IMR-90 (cell line): ENCODE data around the gene BCL2L1. TPM values are rescaled to one million over a fixed set of nuclear protein-coding genes. Genes with fewer than 3 reads are reported as not detected.
A peak's percentile ranks its signal among the peaks of the same experiment; 100 is the strongest.

Source experiments
- ATAC-seq: fragments of 200-7000 bp; cut with Tn5 transposase; 2 replicates; pipeline ENCODE4 v1.9.1; 2020; ENCODE audit warnings: low read depth, mild to moderate bottlenecking, moderate library complexity
- BruUV-seq: library from RNA; stranded (reverse); fragments of 400-500 nt; replicated peaks from 2 replicates; lab custom pipeline; 2021; lab: Mats Ljungman, UMichigan
- CTCF ChIA-PET: fragments of 300-600 bp; formaldehyde crosslinking; extraction: SDS; loops from one replicate; lab custom pipeline; 2021; ENCODE audit warnings: antibody characterized with exemption; lab: Yijun Ruan, JAX
- POLR2A ChIA-PET: fragments of 300-600 bp; sonication (Branson Sonifier 250); formaldehyde crosslinking; loops from one replicate; lab custom pipeline; 2022; ENCODE audit warnings: antibody characterized with exemption; ENCODE audit not compliant: unreplicated experiment; lab: Charles Lee
- DNase-seq: peaks from one replicate; pipeline ENCODE4 v3.0.0; 2013
- H2AFZ ChIP-seq: replicated peaks from 2 replicates; pipeline ENCODE3; 2013; ENCODE audit warnings: low read length, mild to moderate bottlenecking; ENCODE audit not compliant: poor library complexity
- H2AK5ac ChIP-seq: 2 replicates; pipeline ENCODE4 v1.6.1; 2013; ENCODE audit warnings: low read depth, low read length, inconsistent platforms
- H2AK9ac ChIP-seq: replicated peaks from 2 replicates; pipeline ENCODE3; 2013; ENCODE audit warnings: mild to moderate bottlenecking, low read depth, low read length, moderate library complexity; ENCODE audit not compliant: poor library complexity
- H2BK120ac ChIP-seq: 2 replicates; pipeline ENCODE4 v1.6.1; 2013; ENCODE audit warnings: low read depth, low read length, inconsistent platforms
- H2BK15ac ChIP-seq: 3 replicates; pipeline ENCODE4 v1.6.1; 2013; ENCODE audit warnings: low read depth, low read length, inconsistent platforms
- H2BK20ac ChIP-seq: 2 replicates; pipeline ENCODE4 v1.6.1; 2013; ENCODE audit warnings: low read depth, mild to moderate bottlenecking, inconsistent platforms, low read length, moderate library complexity
- H2BK5ac ChIP-seq: 2 replicates; pipeline ENCODE4 v1.6.1; 2013; ENCODE audit warnings: mild to moderate bottlenecking, low read depth, low read length, inconsistent platforms; ENCODE audit not compliant: poor library complexity, severe bottlenecking
- H3K14ac ChIP-seq: replicated peaks from 2 replicates; pipeline ENCODE4 v1.6.1; 2013; ENCODE audit warnings: low read depth, low read length, inconsistent platforms
- H3K18ac ChIP-seq: 2 replicates; pipeline ENCODE4 v1.6.1; 2013; ENCODE audit warnings: low read depth, low read length, control low read depth
- H3K23ac ChIP-seq: 2 replicates; pipeline ENCODE4 v1.6.1; 2013; ENCODE audit warnings: low read depth, low read length, inconsistent platforms
- H3K27ac ChIP-seq: 2 replicates; pipeline ENCODE4 v1.5.1; 2013; ENCODE audit warnings: mild to moderate bottlenecking, control low read depth, low read length; ENCODE audit not compliant: insufficient read depth
- H3K27me3 ChIP-seq: 2 replicates; pipeline ENCODE4 v1.6.1; 2013; ENCODE audit warnings: low read length; ENCODE audit not compliant: control insufficient read depth, insufficient read depth
- H3K36me3 ChIP-seq: 2 replicates; pipeline ENCODE4 v1.6.1; 2013; ENCODE audit warnings: low read length, mixed read lengths; ENCODE audit not compliant: control insufficient read depth, insufficient read depth
- H3K4ac ChIP-seq: 2 replicates; pipeline ENCODE4 v1.6.1; 2013; ENCODE audit warnings: low read depth, low read length, inconsistent platforms
- H3K4me1 ChIP-seq: 2 replicates; pipeline ENCODE4 v1.6.1; 2013; ENCODE audit warnings: low read length, mixed read lengths; ENCODE audit not compliant: control insufficient read depth, insufficient read depth
- H3K4me2 ChIP-seq: 2 replicates; pipeline ENCODE4 v1.6.1; 2013; ENCODE audit warnings: low read depth, mild to moderate bottlenecking, control low read depth, low read length, moderate library complexity
- H3K4me3 ChIP-seq: 2 replicates; pipeline ENCODE4 v1.5.1; 2013; ENCODE audit warnings: low read depth, mild to moderate bottlenecking, control low read depth, low read length, moderate library complexity; ENCODE audit not compliant: insufficient read depth
- H3K56ac ChIP-seq: 2 replicates; pipeline ENCODE4 v1.6.1; 2013; ENCODE audit warnings: low read length, inconsistent platforms; ENCODE audit not compliant: insufficient read depth; ENCODE audit errors: extremely low read depth
- H3K79me1 ChIP-seq, 2 experiments: 2 replicates each; pipeline ENCODE4 v1.6.1; 2013; ENCODE audit warnings: low read length in 2 of 2, inconsistent platforms in 1 of 2, low read depth in 1 of 2
- H3K9ac ChIP-seq: 2 replicates; pipeline ENCODE4 v1.6.1; 2013; ENCODE audit warnings: low read depth, low read length, control low read depth
- H3K9me1 ChIP-seq: 2 replicates; pipeline ENCODE4 v1.6.1; 2013; ENCODE audit warnings: low read length, inconsistent platforms; ENCODE audit not compliant: insufficient read depth
- H3K9me3 ChIP-seq: 2 replicates; pipeline ENCODE4 v1.6.1; 2013; ENCODE audit warnings: low read length; ENCODE audit not compliant: control insufficient read depth, insufficient read depth
- H4K20me1 ChIP-seq: 2 replicates; pipeline ENCODE4 v1.6.1; 2013; ENCODE audit warnings: low read length, inconsistent platforms; ENCODE audit not compliant: insufficient read depth
- H4K5ac ChIP-seq: 2 replicates; pipeline ENCODE4 v1.6.1; 2013; ENCODE audit warnings: mild to moderate bottlenecking, low read depth, low read length, control low read depth
- H4K8ac ChIP-seq, 2 experiments: 2 replicates each; pipeline ENCODE4 v1.6.1; 2013; ENCODE audit warnings: low read depth in 2 of 2, low read length in 2 of 2, control low read depth in 1 of 2, inconsistent platforms in 1 of 2
- H4K91ac ChIP-seq: 2 replicates; pipeline ENCODE4 v1.6.1; 2013; ENCODE audit warnings: low read depth, low read length, inconsistent platforms; ENCODE audit not compliant: insufficient read depth
- BHLHE40 ChIP-seq: fragments of 150-350 bp; IDR thresholded peaks from 2 replicates; pipeline ENCODE4 v1.6.1; 2016; ENCODE audit warnings: mild to moderate bottlenecking, low read depth, low read length
- CEBPB ChIP-seq: IDR thresholded peaks from 2 replicates; pipeline ENCODE4 v1.6.1; 2012; ENCODE audit warnings: low read depth, low read length, improper control_type of control experiment
- CHD1 ChIP-seq: IDR thresholded peaks from 2 replicates; pipeline ENCODE4 v1.6.1; 2012; ENCODE audit warnings: low read depth, low read length, improper control_type of control experiment
- FOS ChIP-seq: fragments of 150-350 bp; IDR thresholded peaks from 2 replicates; pipeline ENCODE4 v1.6.1; 2016; ENCODE audit warnings: low read depth, low read length
- MAFK ChIP-seq: IDR thresholded peaks from 2 replicates; pipeline ENCODE4 v1.6.1; 2012; ENCODE audit warnings: low read depth, low read length, improper control_type of control experiment
- MAZ ChIP-seq: IDR thresholded peaks from 2 replicates; pipeline ENCODE4 v1.6.1; 2012; ENCODE audit warnings: low read depth, mild to moderate bottlenecking, low read length, improper control_type of control experiment, moderate library complexity, borderline replicate concordance
- MXI1 ChIP-seq: IDR thresholded peaks from 2 replicates; pipeline ENCODE4 v1.6.1; 2012; ENCODE audit warnings: low read depth, mild to moderate bottlenecking, low read length, moderate library complexity, borderline replicate concordance
- NFE2L2 ChIP-seq: fragments of 150-350 bp; IDR thresholded peaks from 2 replicates; pipeline ENCODE4 v1.6.1; 2016; ENCODE audit warnings: low read depth, mild to moderate bottlenecking, low read length
- POLR2A ChIP-seq: IDR thresholded peaks from 2 replicates; pipeline ENCODE4 v1.6.1; 2012; ENCODE audit warnings: mild to moderate bottlenecking, low read depth, low read length
- RAD21 ChIP-seq: IDR thresholded peaks from 2 replicates; pipeline ENCODE4 v1.6.1; 2012; ENCODE audit warnings: low read length, improper control_type of control experiment
- RCOR1 ChIP-seq: IDR thresholded peaks from 2 replicates; pipeline ENCODE4 v1.6.1; 2012; ENCODE audit warnings: mild to moderate bottlenecking, low read length, improper control_type of control experiment; ENCODE audit not compliant: insufficient replicate concordance
- RFX5 ChIP-seq: IDR thresholded peaks from 2 replicates; pipeline ENCODE4 v1.8.0; 2012; ENCODE audit warnings: low read depth, mild to moderate bottlenecking, low read length, moderate library complexity
- WGBS, 2 experiments: methylation state at CpG; one replicate each; pipeline versions ENCODE4 v1.1.5 to v1.1.7; 2013; ENCODE audit warnings: missing lambda C conversion rate in 2 of 2; ENCODE audit not compliant: insufficient read length in 1 of 2; ENCODE audit errors: extremely low coverage in 2 of 2; 5-methylcytosine and 5-hydroxymethylcytosine counted together
- dilution Hi-C: fragments of 300-500 bp; cut with HindIII; formaldehyde crosslinking; loops from one replicate; pipeline ENCODE4 v1.14.3; 2018; ENCODE audit warnings: low sequenced_read_pairs; ENCODE audit not compliant: unreplicated experiment
- in situ Hi-C: fragments of 300-500 bp; cut with MboI; formaldehyde crosslinking; loops from 3 replicates; pipeline ENCODE4 v1.14.3; 2019; ENCODE audit warnings: low sequenced_read_pairs, inconsistent platforms, mixed read lengths
- intact Hi-C: fragments of 100-400 bp; cut with micrococcal nuclease; formaldehyde crosslinking; loops from 2 replicates; pipeline ENCODE4 v1.10.0; 2022
- polyA plus RNA-seq, 3 experiments: library from polyadenylated mRNA; depleted of rRNA; stranded (reverse); fragments of >200 nt; gene quantifications; 2 replicates each; pipeline ENCODE4 v1.2.3, GENCODE V29; 2012; ENCODE audit warnings: low replicate concordance in 1 of 3
- total RNA-seq: library from RNA; depleted of rRNA; stranded (reverse); fragments of >200 nt; gene quantifications from 2 replicates; pipeline ENCODE4 v1.2.3, GENCODE V29; 2012
- TF ChIP-seq, protein P1 (sequence below): conservative IDR thresholded peaks from 2 replicates; pipeline ENCODE4 v1.5.1; 2012; ENCODE audit warnings: mild to moderate bottlenecking, low read depth, low read length, improper control_type of control experiment
- TF ChIP-seq, protein P2 (sequence below): fragments of 150-350 bp; IDR thresholded peaks from 2 replicates; pipeline ENCODE4 v1.6.1; 2016; ENCODE audit warnings: low read depth, mild to moderate bottlenecking, low read length, moderate library complexity, borderline replicate concordance

The BCL2L1 gene
- total and polyA plus RNA-seq, 2 of the 4 experiments (the other 2 are of a cell fraction) = 40.2 to 41.9 TPM

DNA sequence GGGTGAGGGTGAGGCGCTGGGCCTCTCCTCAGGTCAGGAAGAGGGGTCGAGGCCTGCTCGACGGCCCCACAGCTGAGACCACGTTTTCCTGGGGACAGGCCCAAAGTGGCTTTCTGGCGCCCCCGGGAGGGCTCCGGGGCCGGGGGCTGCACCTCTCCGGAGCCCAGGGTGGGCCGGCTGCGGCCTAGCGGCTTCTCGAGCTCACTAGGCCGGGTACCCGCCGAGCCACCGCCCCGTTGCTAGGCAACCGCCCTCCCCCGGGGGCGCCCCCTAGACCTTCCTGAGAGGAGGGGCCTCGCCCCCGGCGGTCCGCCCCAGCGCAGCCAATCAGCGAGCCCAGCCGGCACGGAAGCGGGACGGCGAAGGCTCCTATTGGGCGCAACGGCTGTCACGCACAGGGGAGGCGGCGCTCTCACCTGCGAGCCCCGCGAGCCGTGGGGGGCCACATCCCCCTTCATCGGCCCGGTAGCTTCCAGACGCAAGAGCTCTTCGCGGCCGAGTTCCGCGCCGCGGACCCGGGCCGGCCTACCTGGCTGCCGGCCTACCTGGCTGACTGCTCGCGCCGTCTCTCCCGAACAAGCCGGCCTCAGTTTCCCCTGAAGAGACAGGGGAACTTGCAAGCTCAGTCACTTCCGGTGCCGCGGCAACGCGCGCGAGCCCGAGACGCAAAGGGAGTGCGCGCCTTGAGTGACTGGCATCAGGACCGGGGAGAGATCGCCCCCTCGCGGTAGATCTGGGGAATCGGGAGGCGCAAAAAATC, 831 bp upstream of the BCL2L1 start:
- H2AK9ac ChIP-seq = peak overlapping the region; percentile 100
- H3K27ac ChIP-seq = peak overlapping the region; percentile 85
- H3K4me3 ChIP-seq = peak overlapping the region; percentile 75
- H2AK5ac ChIP-seq = peak overlapping the region; percentile 99
- H3K18ac ChIP-seq = peak overlapping the region; percentile 59
- in situ Hi-C loops (loop anchor here (5.0 kb wide), 2 partner anchors 61 to 161 kb away; no protein-coding TSS in a partner anchor), intact Hi-C loops (loop anchor here (1.0 to 2.0 kb wide), 4 partner anchors 53 to 163 kb away; no protein-coding TSS in a partner anchor), dilution Hi-C loops (no loop called here)
- H3K56ac ChIP-seq = peak overlapping the region; percentile 99
- peak; percentile 98 for DNase-seq
- no peaks in the 10 kb centered on the region; the same call in 1 of the 2 replicates for H4K20me1 ChIP-seq
- WGBS, 2 experiments = 1% methylated on average over 28 of the region's 77 CpGs; no CpG with 5 or more reads in 1 of the 2 experiments
- H3K4me2 ChIP-seq = peak overlapping the region; percentile 69
- no TSS peak for BruUV-seq
- peak overlapping the region; percentile 100 for H3K4ac ChIP-seq
- peak overlapping the region; percentile 64; the same call in 1 of the 2 replicates for H2BK20ac ChIP-seq
- peak overlapping the region; percentile 90 for H2BK120ac ChIP-seq
- H3K23ac ChIP-seq = peak overlapping the region; percentile 96
- ATAC-seq = peak; percentile 93
- H2AFZ ChIP-seq = peak overlapping the region; percentile 95
- peaks cover 16 to 45% of the 10 kb centered on the region in 2 experiments for H3K79me1 ChIP-seq
- H3K4me1 ChIP-seq = peaks cover 16% of the 10 kb centered on the region
- H2BK15ac ChIP-seq = peak overlapping the region; percentile 97; the same call in 1 of the 3 replicates
- CTCF ChIA-PET = interaction anchor here (0.6 to 5.1 kb wide), 15 partner anchors 10 to 111 kb away, joined by 3 to 59 read pairs (median 6); no protein-coding TSS in a partner anchor
- H3K9me1 ChIP-seq = peaks cover 14% of the 10 kb centered on the region
- POLR2A ChIA-PET = interaction anchor here (0.6 to 1.2 kb wide), 4 partner anchors 11 to 116 kb away, joined by 3 to 4 read pairs (median 4); no protein-coding TSS in a partner anchor
- peak overlapping the region; percentile 83 for H3K9ac ChIP-seq
- peak overlapping the region; percentile 87 for H2BK5ac ChIP-seq
- H3K9me3 ChIP-seq = no peaks in the 10 kb centered on the region
- H4K5ac ChIP-seq = peak overlapping the region; percentile 72
- H3K27me3 ChIP-seq = no peaks in the 10 kb centered on the region
- peaks cover 17% of the 10 kb centered on the region for H3K36me3 ChIP-seq
- peak overlapping the region; percentile 98 for H3K14ac ChIP-seq
- H4K8ac ChIP-seq = peak overlapping the region; percentile 82 to 96
- H4K91ac ChIP-seq = peak overlapping the region; percentile 100
- TF ChIP-seq, protein P1, sequence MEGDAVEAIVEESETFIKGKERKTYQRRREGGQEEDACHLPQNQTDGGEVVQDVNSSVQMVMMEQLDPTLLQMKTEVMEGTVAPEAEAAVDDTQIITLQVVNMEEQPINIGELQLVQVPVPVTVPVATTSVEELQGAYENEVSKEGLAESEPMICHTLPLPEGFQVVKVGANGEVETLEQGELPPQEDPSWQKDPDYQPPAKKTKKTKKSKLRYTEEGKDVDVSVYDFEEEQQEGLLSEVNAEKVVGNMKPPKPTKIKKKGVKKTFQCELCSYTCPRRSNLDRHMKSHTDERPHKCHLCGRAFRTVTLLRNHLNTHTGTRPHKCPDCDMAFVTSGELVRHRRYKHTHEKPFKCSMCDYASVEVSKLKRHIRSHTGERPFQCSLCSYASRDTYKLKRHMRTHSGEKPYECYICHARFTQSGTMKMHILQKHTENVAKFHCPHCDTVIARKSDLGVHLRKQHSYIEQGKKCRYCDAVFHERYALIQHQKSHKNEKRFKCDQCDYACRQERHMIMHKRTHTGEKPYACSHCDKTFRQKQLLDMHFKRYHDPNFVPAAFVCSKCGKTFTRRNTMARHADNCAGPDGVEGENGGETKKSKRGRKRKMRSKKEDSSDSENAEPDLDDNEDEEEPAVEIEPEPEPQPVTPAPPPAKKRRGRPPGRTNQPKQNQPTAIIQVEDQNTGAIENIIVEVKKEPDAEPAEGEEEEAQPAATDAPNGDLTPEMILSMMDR = peak; percentile 99
- TF ChIP-seq MAFK (no peak; the same call in 1 of the 2 replicates), CHD1 (no peak), NFE2L2 (peak; percentile 44; the same call in 1 of the 2 replicates), FOS (peak; percentile 54), POLR2A (peak; percentile 63), BHLHE40 (no peak), MXI1 (peak; percentile 56; the same call in 1 of the 2 replicates), CEBPB (no peak), RFX5 (no peak), MAZ (peak; percentile 91; the same call in 1 of the 2 replicates), RAD21 (peak; percentile 97), RCOR1 (peak; percentile 71)
- TF ChIP-seq, protein P2, sequence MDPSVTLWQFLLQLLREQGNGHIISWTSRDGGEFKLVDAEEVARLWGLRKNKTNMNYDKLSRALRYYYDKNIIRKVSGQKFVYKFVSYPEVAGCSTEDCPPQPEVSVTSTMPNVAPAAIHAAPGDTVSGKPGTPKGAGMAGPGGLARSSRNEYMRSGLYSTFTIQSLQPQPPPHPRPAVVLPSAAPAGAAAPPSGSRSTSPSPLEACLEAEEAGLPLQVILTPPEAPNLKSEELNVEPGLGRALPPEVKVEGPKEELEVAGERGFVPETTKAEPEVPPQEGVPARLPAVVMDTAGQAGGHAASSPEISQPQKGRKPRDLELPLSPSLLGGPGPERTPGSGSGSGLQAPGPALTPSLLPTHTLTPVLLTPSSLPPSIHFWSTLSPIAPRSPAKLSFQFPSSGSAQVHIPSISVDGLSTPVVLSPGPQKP = 0 out of 2 replicates have a peak, but pooled peaks have one; percentile 33
